IMR-90 (cell line): ENCODE measurements around the gene FRK. TPM values are rescaled to one million over a fixed set of nuclear protein-coding genes. Genes with fewer than 3 reads are reported as not detected.

Source experiments
- ATAC-seq: fragments of 200-7000 bp; cut with Tn5 transposase; 2 replicates; pipeline ENCODE4 v1.9.1; 2020; ENCODE audit warnings: low read depth, mild to moderate bottlenecking, moderate library complexity
- BruUV-seq: library from RNA; stranded (reverse); fragments of 400-500 nt; replicated peaks from 2 replicates; lab custom pipeline; 2021; lab: Mats Ljungman, UMichigan
- CTCF ChIA-PET: fragments of 300-600 bp; formaldehyde crosslinking; extraction: SDS; loops from one replicate; lab custom pipeline; 2021; ENCODE audit warnings: antibody characterized with exemption; lab: Yijun Ruan, JAX
- POLR2A ChIA-PET: fragments of 300-600 bp; sonication (Branson Sonifier 250); formaldehyde crosslinking; loops from one replicate; lab custom pipeline; 2022; ENCODE audit warnings: antibody characterized with exemption; ENCODE audit not compliant: unreplicated experiment; lab: Charles Lee
- DNase-seq: peaks from one replicate; pipeline ENCODE4 v3.0.0; 2013
- H2AFZ ChIP-seq: replicated peaks from 2 replicates; pipeline ENCODE3; 2013; ENCODE audit warnings: low read length, mild to moderate bottlenecking; ENCODE audit not compliant: poor library complexity
- H2AK5ac ChIP-seq: 2 replicates; pipeline ENCODE4 v1.6.1; 2013; ENCODE audit warnings: low read depth, low read length, inconsistent platforms
- H2AK9ac ChIP-seq: replicated peaks from 2 replicates; pipeline ENCODE3; 2013; ENCODE audit warnings: mild to moderate bottlenecking, low read depth, low read length, moderate library complexity; ENCODE audit not compliant: poor library complexity
- H2BK120ac ChIP-seq: 2 replicates; pipeline ENCODE4 v1.6.1; 2013; ENCODE audit warnings: low read depth, low read length, inconsistent platforms
- H2BK15ac ChIP-seq: 3 replicates; pipeline ENCODE4 v1.6.1; 2013; ENCODE audit warnings: low read depth, low read length, inconsistent platforms
- H2BK20ac ChIP-seq: 2 replicates; pipeline ENCODE4 v1.6.1; 2013; ENCODE audit warnings: low read depth, mild to moderate bottlenecking, inconsistent platforms, low read length, moderate library complexity
- H2BK5ac ChIP-seq: 2 replicates; pipeline ENCODE4 v1.6.1; 2013; ENCODE audit warnings: mild to moderate bottlenecking, low read depth, low read length, inconsistent platforms; ENCODE audit not compliant: poor library complexity, severe bottlenecking
- H3K14ac ChIP-seq: replicated peaks from 2 replicates; pipeline ENCODE4 v1.6.1; 2013; ENCODE audit warnings: low read depth, low read length, inconsistent platforms
- H3K18ac ChIP-seq: 2 replicates; pipeline ENCODE4 v1.6.1; 2013; ENCODE audit warnings: low read depth, low read length, control low read depth
- H3K23ac ChIP-seq: 2 replicates; pipeline ENCODE4 v1.6.1; 2013; ENCODE audit warnings: low read depth, low read length, inconsistent platforms
- H3K27ac ChIP-seq: 2 replicates; pipeline ENCODE4 v1.5.1; 2013; ENCODE audit warnings: mild to moderate bottlenecking, control low read depth, low read length; ENCODE audit not compliant: insufficient read depth
- H3K27me3 ChIP-seq: 2 replicates; pipeline ENCODE4 v1.6.1; 2013; ENCODE audit warnings: low read length; ENCODE audit not compliant: control insufficient read depth, insufficient read depth
- H3K36me3 ChIP-seq: 2 replicates; pipeline ENCODE4 v1.6.1; 2013; ENCODE audit warnings: low read length, mixed read lengths; ENCODE audit not compliant: control insufficient read depth, insufficient read depth
- H3K4ac ChIP-seq: 2 replicates; pipeline ENCODE4 v1.6.1; 2013; ENCODE audit warnings: low read depth, low read length, inconsistent platforms
- H3K4me1 ChIP-seq: 2 replicates; pipeline ENCODE4 v1.6.1; 2013; ENCODE audit warnings: low read length, mixed read lengths; ENCODE audit not compliant: control insufficient read depth, insufficient read depth
- H3K4me2 ChIP-seq: 2 replicates; pipeline ENCODE4 v1.6.1; 2013; ENCODE audit warnings: low read depth, mild to moderate bottlenecking, control low read depth, low read length, moderate library complexity
- H3K4me3 ChIP-seq: 2 replicates; pipeline ENCODE4 v1.5.1; 2013; ENCODE audit warnings: low read depth, mild to moderate bottlenecking, control low read depth, low read length, moderate library complexity; ENCODE audit not compliant: insufficient read depth
- H3K56ac ChIP-seq: 2 replicates; pipeline ENCODE4 v1.6.1; 2013; ENCODE audit warnings: low read length, inconsistent platforms; ENCODE audit not compliant: insufficient read depth; ENCODE audit errors: extremely low read depth
- H3K79me1 ChIP-seq, 2 experiments: 2 replicates each; pipeline ENCODE4 v1.6.1; 2013; ENCODE audit warnings: low read length in 2 of 2, inconsistent platforms in 1 of 2, low read depth in 1 of 2
- H3K9ac ChIP-seq: 2 replicates; pipeline ENCODE4 v1.6.1; 2013; ENCODE audit warnings: low read depth, low read length, control low read depth
- H3K9me1 ChIP-seq: 2 replicates; pipeline ENCODE4 v1.6.1; 2013; ENCODE audit warnings: low read length, inconsistent platforms; ENCODE audit not compliant: insufficient read depth
- H3K9me3 ChIP-seq: 2 replicates; pipeline ENCODE4 v1.6.1; 2013; ENCODE audit warnings: low read length; ENCODE audit not compliant: control insufficient read depth, insufficient read depth
- H4K20me1 ChIP-seq: 2 replicates; pipeline ENCODE4 v1.6.1; 2013; ENCODE audit warnings: low read length, inconsistent platforms; ENCODE audit not compliant: insufficient read depth
- H4K5ac ChIP-seq: 2 replicates; pipeline ENCODE4 v1.6.1; 2013; ENCODE audit warnings: mild to moderate bottlenecking, low read depth, low read length, control low read depth
- H4K8ac ChIP-seq, 2 experiments: 2 replicates each; pipeline ENCODE4 v1.6.1; 2013; ENCODE audit warnings: low read depth in 2 of 2, low read length in 2 of 2, control low read depth in 1 of 2, inconsistent platforms in 1 of 2
- H4K91ac ChIP-seq: 2 replicates; pipeline ENCODE4 v1.6.1; 2013; ENCODE audit warnings: low read depth, low read length, inconsistent platforms; ENCODE audit not compliant: insufficient read depth
- BHLHE40 ChIP-seq: fragments of 150-350 bp; IDR thresholded peaks from 2 replicates; pipeline ENCODE4 v1.6.1; 2016; ENCODE audit warnings: mild to moderate bottlenecking, low read depth, low read length
- CEBPB ChIP-seq: IDR thresholded peaks from 2 replicates; pipeline ENCODE4 v1.6.1; 2012; ENCODE audit warnings: low read depth, low read length, improper control_type of control experiment
- CHD1 ChIP-seq: IDR thresholded peaks from 2 replicates; pipeline ENCODE4 v1.6.1; 2012; ENCODE audit warnings: low read depth, low read length, improper control_type of control experiment
- CTCF ChIP-seq: conservative IDR thresholded peaks from 2 replicates; pipeline ENCODE4 v1.5.1; 2012; ENCODE audit warnings: mild to moderate bottlenecking, low read depth, low read length, improper control_type of control experiment
- FOS ChIP-seq: fragments of 150-350 bp; IDR thresholded peaks from 2 replicates; pipeline ENCODE4 v1.6.1; 2016; ENCODE audit warnings: low read depth, low read length
- MAFK ChIP-seq: IDR thresholded peaks from 2 replicates; pipeline ENCODE4 v1.6.1; 2012; ENCODE audit warnings: low read depth, low read length, improper control_type of control experiment
- MAZ ChIP-seq: IDR thresholded peaks from 2 replicates; pipeline ENCODE4 v1.6.1; 2012; ENCODE audit warnings: low read depth, mild to moderate bottlenecking, low read length, improper control_type of control experiment, moderate library complexity, borderline replicate concordance
- MXI1 ChIP-seq: IDR thresholded peaks from 2 replicates; pipeline ENCODE4 v1.6.1; 2012; ENCODE audit warnings: low read depth, mild to moderate bottlenecking, low read length, moderate library complexity, borderline replicate concordance
- NFE2L2 ChIP-seq: fragments of 150-350 bp; IDR thresholded peaks from 2 replicates; pipeline ENCODE4 v1.6.1; 2016; ENCODE audit warnings: low read depth, mild to moderate bottlenecking, low read length
- POLR2A ChIP-seq: IDR thresholded peaks from 2 replicates; pipeline ENCODE4 v1.6.1; 2012; ENCODE audit warnings: mild to moderate bottlenecking, low read depth, low read length
- RAD21 ChIP-seq: IDR thresholded peaks from 2 replicates; pipeline ENCODE4 v1.6.1; 2012; ENCODE audit warnings: low read length, improper control_type of control experiment
- RCOR1 ChIP-seq: IDR thresholded peaks from 2 replicates; pipeline ENCODE4 v1.6.1; 2012; ENCODE audit warnings: mild to moderate bottlenecking, low read length, improper control_type of control experiment; ENCODE audit not compliant: insufficient replicate concordance
- RFX5 ChIP-seq: IDR thresholded peaks from 2 replicates; pipeline ENCODE4 v1.8.0; 2012; ENCODE audit warnings: low read depth, mild to moderate bottlenecking, low read length, moderate library complexity
- SMC3 ChIP-seq: fragments of 150-350 bp; IDR thresholded peaks from 2 replicates; pipeline ENCODE4 v1.6.1; 2016; ENCODE audit warnings: low read depth, mild to moderate bottlenecking, antibody characterized with exemption, low read length, moderate library complexity
- USF2 ChIP-seq: fragments of 150-350 bp; IDR thresholded peaks from 2 replicates; pipeline ENCODE4 v1.6.1; 2017; ENCODE audit warnings: mild to moderate bottlenecking, antibody characterized with exemption, low read length, low read depth
- WGBS, 2 experiments: methylation state at CpG; one replicate each; pipeline versions ENCODE4 v1.1.5 to v1.1.7; 2013; ENCODE audit warnings: missing lambda C conversion rate in 2 of 2; ENCODE audit not compliant: insufficient read length in 1 of 2; ENCODE audit errors: extremely low coverage in 2 of 2; 5-methylcytosine and 5-hydroxymethylcytosine counted together
- dilution Hi-C: fragments of 300-500 bp; cut with HindIII; formaldehyde crosslinking; loops from one replicate; pipeline ENCODE4 v1.14.3; 2018; ENCODE audit warnings: low sequenced_read_pairs; ENCODE audit not compliant: unreplicated experiment
- in situ Hi-C: fragments of 300-500 bp; cut with MboI; formaldehyde crosslinking; loops from 3 replicates; pipeline ENCODE4 v1.14.3; 2019; ENCODE audit warnings: low sequenced_read_pairs, inconsistent platforms, mixed read lengths
- intact Hi-C: fragments of 100-400 bp; cut with micrococcal nuclease; formaldehyde crosslinking; loops from 2 replicates; pipeline ENCODE4 v1.10.0; 2022
- polyA plus RNA-seq, 3 experiments: library from polyadenylated mRNA; depleted of rRNA; stranded (reverse); fragments of >200 nt; gene quantifications; 2 replicates each; pipeline ENCODE4 v1.2.3, GENCODE V29; 2012; ENCODE audit warnings: low replicate concordance in 1 of 3
- total RNA-seq: library from RNA; depleted of rRNA; stranded (reverse); fragments of >200 nt; gene quantifications from 2 replicates; pipeline ENCODE4 v1.2.3, GENCODE V29; 2012
- TF ChIP-seq, protein P1 (sequence below): fragments of 150-350 bp; IDR thresholded peaks from 2 replicates; pipeline ENCODE4 v1.6.1; 2016; ENCODE audit warnings: low read depth, mild to moderate bottlenecking, low read length, moderate library complexity, borderline replicate concordance

FRK gene
- total and polyA plus RNA-seq, 2 of the 4 experiments (the other 2 are of a cell fraction) = under 0.01 to 0.02 TPM

DNA sequence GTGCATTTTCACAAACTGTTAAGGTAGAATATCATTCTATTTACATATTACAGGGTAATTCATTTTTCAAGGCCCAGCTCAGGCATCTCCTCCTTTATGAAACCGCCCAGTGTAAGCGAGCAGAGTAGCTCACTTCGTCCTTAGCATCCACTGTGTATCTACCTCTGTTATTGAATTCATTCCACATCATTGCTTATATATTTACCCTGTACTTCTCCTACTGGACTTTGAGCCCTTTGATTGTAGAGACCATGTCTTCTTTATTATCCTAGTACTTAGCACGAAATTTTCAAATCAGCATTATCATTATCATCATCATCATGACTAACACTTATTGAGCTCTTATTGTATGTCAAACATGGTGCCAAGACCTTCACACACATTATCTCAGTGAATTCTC is 76.7 kb downstream of the FRK start:
- BruUV-seq = no TSS peak
- H3K18ac ChIP-seq = no peak overlapping the region
- no peaks in the 10 kb centered on the region for H3K27me3 ChIP-seq
- no peak overlapping the region for H2AK9ac ChIP-seq
- H4K91ac ChIP-seq = no peak overlapping the region
- H3K14ac ChIP-seq = no peak overlapping the region
- H3K4me2 ChIP-seq = no peak overlapping the region
- H3K4ac ChIP-seq = no peak overlapping the region
- H3K4me3 ChIP-seq = no peak overlapping the region
- no peak overlapping the region for H4K5ac ChIP-seq
- dilution Hi-C loops (no loop called here), in situ Hi-C loops (no loop called here), intact Hi-C loops (no loop called here)
- no peaks in the 10 kb centered on the region for H3K36me3 ChIP-seq
- H2AFZ ChIP-seq = no peak overlapping the region
- no peaks in the 10 kb centered on the region for H3K4me1 ChIP-seq
- ChIA-PET POLR2A (no interaction called here), CTCF (no interaction called here)
- no peaks in the 10 kb centered on the region for H4K20me1 ChIP-seq
- ATAC-seq (no peak), DNase-seq (no peak)
- H3K23ac ChIP-seq = no peak overlapping the region
- H2BK20ac ChIP-seq = no peak overlapping the region
- no peak overlapping the region for H3K9ac ChIP-seq
- no peaks in the 10 kb centered on the region for H3K9me1 ChIP-seq
- H2BK15ac ChIP-seq = no peak overlapping the region
- WGBS, 2 experiments = 85% methylated on average over 3 of the region's 4 CpGs; no CpG with 5 or more reads in 1 of the 2 experiments
- no peak overlapping the region for H2BK120ac ChIP-seq
- TF ChIP-seq, protein P1, sequence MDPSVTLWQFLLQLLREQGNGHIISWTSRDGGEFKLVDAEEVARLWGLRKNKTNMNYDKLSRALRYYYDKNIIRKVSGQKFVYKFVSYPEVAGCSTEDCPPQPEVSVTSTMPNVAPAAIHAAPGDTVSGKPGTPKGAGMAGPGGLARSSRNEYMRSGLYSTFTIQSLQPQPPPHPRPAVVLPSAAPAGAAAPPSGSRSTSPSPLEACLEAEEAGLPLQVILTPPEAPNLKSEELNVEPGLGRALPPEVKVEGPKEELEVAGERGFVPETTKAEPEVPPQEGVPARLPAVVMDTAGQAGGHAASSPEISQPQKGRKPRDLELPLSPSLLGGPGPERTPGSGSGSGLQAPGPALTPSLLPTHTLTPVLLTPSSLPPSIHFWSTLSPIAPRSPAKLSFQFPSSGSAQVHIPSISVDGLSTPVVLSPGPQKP = no peak
- no peak for TF ChIP-seq BHLHE40
- no peak for TF ChIP-seq MAZ
- no peak for TF ChIP-seq RAD21
- TF ChIP-seq CHD1 = no peak
- no peak for TF ChIP-seq POLR2A
- TF ChIP-seq RFX5 = no peak
- no peak for TF ChIP-seq FOS
- no peak for TF ChIP-seq USF2
- TF ChIP-seq SMC3 = no peak
- TF ChIP-seq MAFK = no peak
- no peak for TF ChIP-seq NFE2L2
- no peak for TF ChIP-seq CTCF
- no peak for TF ChIP-seq RCOR1
- no peak for TF ChIP-seq MXI1
- TF ChIP-seq CEBPB = no peak
- no peak overlapping the region for H4K8ac ChIP-seq
- no peaks in the 10 kb centered on the region for H3K79me1 ChIP-seq
- H2BK5ac ChIP-seq = no peak overlapping the region
- no peak overlapping the region for H3K27ac ChIP-seq
- H3K56ac ChIP-seq = no peak overlapping the region; the same call in 1 of the 2 replicates
- no peaks in the 10 kb centered on the region for H3K9me3 ChIP-seq
- H2AK5ac ChIP-seq = no peak overlapping the region
